ENCODE measurements around the gene KAT2B. TPM values are rescaled to one million over a fixed set of nuclear protein-coding genes. Genes with fewer than 3 reads are reported as not detected.

The KAT2B gene
- polyA plus RNA-seq, 1 of the 3 experiments (the other 2 are of a cell fraction), result 2.1 TPM

- H4K20me1 ChIP-seq (ENCODE audit: insufficient read depth), result no peaks in the 10 kb centered on the region
- CTCF ChIA-PET, result no interaction called here
- H3K9me2 ChIP-seq, result no peaks in the 10 kb centered on the region
- H3K27me3 ChIP-seq (ENCODE audit: insufficient read depth), result no peaks in the 10 kb centered on the region
- POLR2A ChIA-PET, result no interaction called here
- 93% methylated on average over 1 of the region's 1 CpG for WGBS (ENCODE audit: low lambda C conversion rate)
- peaks cover 6 to 24% of the 10 kb centered on the region in 2 experiments for H3K36me3 ChIP-seq (replicated peaks in 1 of 2; ENCODE audit: control insufficient read depth in 1 of 2, insufficient read depth in 2 of 2, low read length in 1 of 2)
- no peak overlapping the region for H3K4me3 ChIP-seq (ENCODE audit: low read depth in 2 of 2, low read length in 1 of 2)
- no peak overlapping the region for H2AFZ ChIP-seq (ENCODE audit: low read depth)
- H3K4me2 ChIP-seq, result no peak overlapping the region
- H3K9me3 ChIP-seq, result no peaks in the 10 kb centered on the region
- H3F3A ChIP-seq (replicated peaks; ENCODE audit: insufficient read depth), result no peaks in the 10 kb centered on the region
- H3K79me2 ChIP-seq (ENCODE audit: insufficient read depth), result no peaks in the 10 kb centered on the region
- no peak for DNase-seq
- H3K27ac ChIP-seq (ENCODE audit: low read depth in 2 of 2, low read length in 1 of 2), result no peak overlapping the region
- TF ChIP-seq MXI1 (IDR thresholded peaks at IDR 0.05; ENCODE audit: low read depth, low read length), result no peak
- TF ChIP-seq YY1 (IDR thresholded peaks at IDR 0.05; ENCODE audit: low read depth), result no peak
- TF ChIP-seq, protein P1, sequence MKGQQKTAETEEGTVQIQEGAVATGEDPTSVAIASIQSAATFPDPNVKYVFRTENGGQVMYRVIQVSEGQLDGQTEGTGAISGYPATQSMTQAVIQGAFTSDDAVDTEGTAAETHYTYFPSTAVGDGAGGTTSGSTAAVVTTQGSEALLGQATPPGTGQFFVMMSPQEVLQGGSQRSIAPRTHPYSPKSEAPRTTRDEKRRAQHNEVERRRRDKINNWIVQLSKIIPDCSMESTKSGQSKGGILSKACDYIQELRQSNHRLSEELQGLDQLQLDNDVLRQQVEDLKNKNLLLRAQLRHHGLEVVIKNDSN (IDR thresholded peaks at IDR 0.05; ENCODE audit: borderline replicate concordance, low read depth), result no peak
- no peak for TF ChIP-seq PBX3 (IDR thresholded peaks at IDR 0.05)
- TF ChIP-seq RFX5 (IDR thresholded peaks at IDR 0.05; ENCODE audit: low read length), result no peak
- TF ChIP-seq NRF1 (IDR thresholded peaks at IDR 0.05; ENCODE audit: low read depth, low read length), result no peak
- no peak for TF ChIP-seq FOXM1 (IDR thresholded peaks at IDR 0.05; ENCODE audit: low read depth)
- no peak for TF ChIP-seq POLR2AphosphoS5 (IDR thresholded peaks at IDR 0.05; ENCODE audit: low read depth, low read length)
- TF ChIP-seq FOSL2 (IDR thresholded peaks at IDR 0.05; ENCODE audit: borderline replicate concordance, low read depth), result no peak
- TF ChIP-seq, protein P2, sequence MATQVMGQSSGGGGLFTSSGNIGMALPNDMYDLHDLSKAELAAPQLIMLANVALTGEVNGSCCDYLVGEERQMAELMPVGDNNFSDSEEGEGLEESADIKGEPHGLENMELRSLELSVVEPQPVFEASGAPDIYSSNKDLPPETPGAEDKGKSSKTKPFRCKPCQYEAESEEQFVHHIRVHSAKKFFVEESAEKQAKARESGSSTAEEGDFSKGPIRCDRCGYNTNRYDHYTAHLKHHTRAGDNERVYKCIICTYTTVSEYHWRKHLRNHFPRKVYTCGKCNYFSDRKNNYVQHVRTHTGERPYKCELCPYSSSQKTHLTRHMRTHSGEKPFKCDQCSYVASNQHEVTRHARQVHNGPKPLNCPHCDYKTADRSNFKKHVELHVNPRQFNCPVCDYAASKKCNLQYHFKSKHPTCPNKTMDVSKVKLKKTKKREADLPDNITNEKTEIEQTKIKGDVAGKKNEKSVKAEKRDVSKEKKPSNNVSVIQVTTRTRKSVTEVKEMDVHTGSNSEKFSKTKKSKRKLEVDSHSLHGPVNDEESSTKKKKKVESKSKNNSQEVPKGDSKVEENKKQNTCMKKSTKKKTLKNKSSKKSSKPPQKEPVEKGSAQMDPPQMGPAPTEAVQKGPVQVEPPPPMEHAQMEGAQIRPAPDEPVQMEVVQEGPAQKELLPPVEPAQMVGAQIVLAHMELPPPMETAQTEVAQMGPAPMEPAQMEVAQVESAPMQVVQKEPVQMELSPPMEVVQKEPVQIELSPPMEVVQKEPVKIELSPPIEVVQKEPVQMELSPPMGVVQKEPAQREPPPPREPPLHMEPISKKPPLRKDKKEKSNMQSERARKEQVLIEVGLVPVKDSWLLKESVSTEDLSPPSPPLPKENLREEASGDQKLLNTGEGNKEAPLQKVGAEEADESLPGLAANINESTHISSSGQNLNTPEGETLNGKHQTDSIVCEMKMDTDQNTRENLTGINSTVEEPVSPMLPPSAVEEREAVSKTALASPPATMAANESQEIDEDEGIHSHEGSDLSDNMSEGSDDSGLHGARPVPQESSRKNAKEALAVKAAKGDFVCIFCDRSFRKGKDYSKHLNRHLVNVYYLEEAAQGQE (IDR thresholded peaks at IDR 0.05; ENCODE audit: low read depth, low read length), result no peak
- no peak for TF ChIP-seq GATA2 (CRISPR knock-in tag; IDR thresholded peaks at IDR 0.05)
- TF ChIP-seq USF2 (IDR thresholded peaks at IDR 0.05; ENCODE audit: borderline replicate concordance, low read depth, low read length), result no peak
- no peak for TF ChIP-seq TCF12 (IDR thresholded peaks at IDR 0.05)
- no peaks in the 10 kb centered on the region for H3K4me1 ChIP-seq (ENCODE audit: control insufficient read depth in 1 of 2, insufficient read depth in 2 of 2, low read depth in 1 of 2, low read length in 1 of 2)
- H3K9ac ChIP-seq, result no peak overlapping the region
Measured at GRCh38 chr3:20154078-20154477, 113.8 kb downstream of the KAT2B start.

Measured in SK-N-SH (cell line).